ENCODE data around the gene SLC35F1.
"Not testable (repeated sequence)": the region's sequence is repeated elsewhere in the genome, so short reads cannot be mapped to it uniquely, and the experiment has no call there.

SLC35F1 gene

GRCh38 chr6:118016532-118016931 lies 109.5 kb downstream of the SLC35F1 start:
- no peak for DNase-seq

- peak; percentile 38 to 77 (median 51) for DNase-seq
Measured at GRCh38 chr6:118017301-118017848, 110.3 kb downstream of the SLC35F1 start.

- no peak for DNase-seq
Measured at GRCh38 chr6:118023771-118024170, 116.7 kb downstream of the SLC35F1 start.

GRCh38 chr6:118029967-118030366 lies 122.9 kb downstream of the SLC35F1 start:
- DNase-seq, result no peak

GRCh38 chr6:118037479-118037878 lies 130.4 kb downstream of the SLC35F1 start:
- not testable (repeated sequence) for DNase-seq

- DNase-seq, result no peak
Measured at GRCh38 chr6:118042855-118043254, 135.8 kb downstream of the SLC35F1 start.

GRCh38 chr6:118044275-118044674 lies 137.2 kb downstream of the SLC35F1 start:
- DNase-seq, result no peak

GRCh38 chr6:118054082-118054481 lies 147.0 kb downstream of the SLC35F1 start:
- DNase-seq, result no peak

GRCh38 chr6:118061666-118062065 lies 154.6 kb downstream of the SLC35F1 start:
- DNase-seq, result no peak

GRCh38 chr6:118080547-118080946 lies 173.5 kb downstream of the SLC35F1 start:
- no peak for DNase-seq

- DNase-seq, result no peak
Measured at GRCh38 chr6:118083711-118084110, 176.6 kb downstream of the SLC35F1 start.

- no peak for DNase-seq
Measured at GRCh38 chr6:118085665-118086064, 178.6 kb downstream of the SLC35F1 start.

GRCh38 chr6:118086159-118086558 lies 179.1 kb downstream of the SLC35F1 start:
- peak in 1 of 3 experiments; percentile 28 for DNase-seq

- DNase-seq, result no peak
Measured at GRCh38 chr6:118092086-118092485, 185.0 kb downstream of the SLC35F1 start.

GRCh38 chr6:118097576-118097975 lies 190.5 kb downstream of the SLC35F1 start:
- no peak for DNase-seq

GRCh38 chr6:118100717-118101116 lies 193.7 kb downstream of the SLC35F1 start:
- DNase-seq, result no peak

GRCh38 chr6:118101220-118101619 lies 194.2 kb downstream of the SLC35F1 start:
- DNase-seq, result no peak

- DNase-seq, result no peak
Measured at GRCh38 chr6:118101831-118102345, 194.8 kb downstream of the SLC35F1 start.

GRCh38 chr6:118102401-118102800 lies 195.3 kb downstream of the SLC35F1 start:
- no peak for DNase-seq

GRCh38 chr6:118103381-118104146 lies 196.5 kb downstream of the SLC35F1 start:
- no peak for DNase-seq

- DNase-seq, result no peak
Measured at GRCh38 chr6:118122161-118122725, 215.2 kb downstream of the SLC35F1 start.

- no peak for DNase-seq
Measured at GRCh38 chr6:118122801-118123200, 215.7 kb downstream of the SLC35F1 start.

- no peak for DNase-seq
Measured at GRCh38 chr6:118123503-118124037, 216.5 kb downstream of the SLC35F1 start.

- DNase-seq, result no peak
Measured at GRCh38 chr6:118124851-118125250, 217.8 kb downstream of the SLC35F1 start.
